ENCODE results near the gene RAB24.

Gene RAB24

DNA sequence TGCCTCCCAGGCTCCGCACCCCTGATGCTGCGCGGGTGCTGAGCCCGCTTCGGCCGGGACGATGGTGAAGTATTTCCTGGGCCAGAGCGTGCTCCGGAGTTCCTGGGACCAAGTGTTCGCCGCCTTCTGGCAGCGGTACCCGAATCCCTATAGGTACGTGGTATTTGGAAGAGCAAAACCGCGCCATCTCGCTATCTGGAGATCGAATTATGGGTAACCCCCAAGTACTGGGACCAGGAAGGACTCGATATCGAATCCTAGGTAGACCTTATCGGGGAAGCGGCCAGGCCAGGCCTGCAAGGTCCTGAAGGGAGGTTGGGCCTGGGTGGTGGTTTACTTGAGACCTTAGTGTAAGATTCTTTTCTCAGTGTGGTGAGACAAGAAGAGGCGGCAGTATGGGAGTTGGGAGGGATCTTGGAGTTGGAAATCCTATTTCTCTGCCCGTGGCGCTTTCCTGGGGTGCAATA lies 439 bp upstream of the RAB24 start:
- TF ChIP-seq TOX (CRISPR knock-in tag; IDR thresholded peaks at IDR 0.05; ENCODE audit: borderline replicate concordance) (no peak), POU6F1 (CRISPR knock-in tag; IDR thresholded peaks at IDR 0.05; ENCODE audit: borderline replicate concordance, low read depth) (no peak), ARNTL (CRISPR knock-in tag; IDR thresholded peaks at IDR 0.05; ENCODE audit: borderline replicate concordance, low read depth) (no peak), GLIS3 (CRISPR knock-in tag; IDR thresholded peaks at IDR 0.05) (no peak), BACH2 (CRISPR knock-in tag; IDR thresholded peaks at IDR 0.05; ENCODE audit: borderline replicate concordance) (no peak), ZFP30 (CRISPR knock-in tag; IDR thresholded peaks at IDR 0.05) (no peak), ZNF565 (CRISPR knock-in tag; conservative IDR thresholded peaks at IDR 0.05; ENCODE audit: low read depth) (no peak), ESRRG (CRISPR knock-in tag; IDR thresholded peaks at IDR 0.05) (no peak), ISL1 (CRISPR knock-in tag; IDR thresholded peaks at IDR 0.05) (no peak), ZC3H10 (CRISPR knock-in tag; IDR thresholded peaks at IDR 0.05) (no peak), RARB (CRISPR knock-in tag; IDR thresholded peaks at IDR 0.05) (no peak), ZNF8 (CRISPR knock-in tag; IDR thresholded peaks at IDR 0.05) (no peak), PPARA (CRISPR knock-in tag; IDR thresholded peaks at IDR 0.05; ENCODE audit: borderline replicate concordance) (no peak), ZNF70 (CRISPR knock-in tag; IDR thresholded peaks at IDR 0.05) (no peak), SNAI2 (CRISPR knock-in tag; IDR thresholded peaks at IDR 0.05) (no peak), ZFP3 (CRISPR knock-in tag; IDR thresholded peaks at IDR 0.05) (no peak), TCF4 (CRISPR knock-in tag; IDR thresholded peaks at IDR 0.05; ENCODE audit: borderline replicate concordance) (no peak), CREB5 (CRISPR knock-in tag; IDR thresholded peaks at IDR 0.05; ENCODE audit: low read depth) (no peak), TSHZ2 (CRISPR knock-in tag; IDR thresholded peaks at IDR 0.05) (no peak)
- TF ChIP-seq, protein P1, sequence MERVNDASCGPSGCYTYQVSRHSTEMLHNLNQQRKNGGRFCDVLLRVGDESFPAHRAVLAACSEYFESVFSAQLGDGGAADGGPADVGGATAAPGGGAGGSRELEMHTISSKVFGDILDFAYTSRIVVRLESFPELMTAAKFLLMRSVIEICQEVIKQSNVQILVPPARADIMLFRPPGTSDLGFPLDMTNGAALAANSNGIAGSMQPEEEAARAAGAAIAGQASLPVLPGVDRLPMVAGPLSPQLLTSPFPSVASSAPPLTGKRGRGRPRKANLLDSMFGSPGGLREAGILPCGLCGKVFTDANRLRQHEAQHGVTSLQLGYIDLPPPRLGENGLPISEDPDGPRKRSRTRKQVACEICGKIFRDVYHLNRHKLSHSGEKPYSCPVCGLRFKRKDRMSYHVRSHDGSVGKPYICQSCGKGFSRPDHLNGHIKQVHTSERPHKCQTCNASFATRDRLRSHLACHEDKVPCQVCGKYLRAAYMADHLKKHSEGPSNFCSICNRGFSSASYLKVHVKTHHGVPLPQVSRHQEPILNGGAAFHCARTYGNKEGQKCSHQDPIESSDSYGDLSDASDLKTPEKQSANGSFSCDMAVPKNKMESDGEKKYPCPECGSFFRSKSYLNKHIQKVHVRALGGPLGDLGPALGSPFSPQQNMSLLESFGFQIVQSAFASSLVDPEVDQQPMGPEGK (CRISPR knock-in tag; IDR thresholded peaks at IDR 0.05; ENCODE audit: borderline replicate concordance): no peak
- ATAC-seq: no peak

- ATAC-seq: peak; percentile 39
- no peak for TF ChIP-seq ZFP30 (CRISPR knock-in tag; IDR thresholded peaks at IDR 0.05)
- no peak for TF ChIP-seq TCF4 (CRISPR knock-in tag; IDR thresholded peaks at IDR 0.05; ENCODE audit: borderline replicate concordance)
- TF ChIP-seq ISL1 (CRISPR knock-in tag; IDR thresholded peaks at IDR 0.05): no peak
- TF ChIP-seq ZNF8 (CRISPR knock-in tag; IDR thresholded peaks at IDR 0.05): no peak
- no peak for TF ChIP-seq TOX (CRISPR knock-in tag; IDR thresholded peaks at IDR 0.05; ENCODE audit: borderline replicate concordance)
- no peak for TF ChIP-seq ARNTL (CRISPR knock-in tag; IDR thresholded peaks at IDR 0.05; ENCODE audit: borderline replicate concordance, low read depth)
- no peak for TF ChIP-seq RARB (CRISPR knock-in tag; IDR thresholded peaks at IDR 0.05)
- TF ChIP-seq ZNF70 (CRISPR knock-in tag; IDR thresholded peaks at IDR 0.05): no peak
- no peak for TF ChIP-seq BACH2 (CRISPR knock-in tag; IDR thresholded peaks at IDR 0.05; ENCODE audit: borderline replicate concordance)
- no peak for TF ChIP-seq GLIS3 (CRISPR knock-in tag; IDR thresholded peaks at IDR 0.05)
Measured at GRCh38 chr5:177302354-177303110, 987 bp downstream of the RAB24 start.

DNA sequence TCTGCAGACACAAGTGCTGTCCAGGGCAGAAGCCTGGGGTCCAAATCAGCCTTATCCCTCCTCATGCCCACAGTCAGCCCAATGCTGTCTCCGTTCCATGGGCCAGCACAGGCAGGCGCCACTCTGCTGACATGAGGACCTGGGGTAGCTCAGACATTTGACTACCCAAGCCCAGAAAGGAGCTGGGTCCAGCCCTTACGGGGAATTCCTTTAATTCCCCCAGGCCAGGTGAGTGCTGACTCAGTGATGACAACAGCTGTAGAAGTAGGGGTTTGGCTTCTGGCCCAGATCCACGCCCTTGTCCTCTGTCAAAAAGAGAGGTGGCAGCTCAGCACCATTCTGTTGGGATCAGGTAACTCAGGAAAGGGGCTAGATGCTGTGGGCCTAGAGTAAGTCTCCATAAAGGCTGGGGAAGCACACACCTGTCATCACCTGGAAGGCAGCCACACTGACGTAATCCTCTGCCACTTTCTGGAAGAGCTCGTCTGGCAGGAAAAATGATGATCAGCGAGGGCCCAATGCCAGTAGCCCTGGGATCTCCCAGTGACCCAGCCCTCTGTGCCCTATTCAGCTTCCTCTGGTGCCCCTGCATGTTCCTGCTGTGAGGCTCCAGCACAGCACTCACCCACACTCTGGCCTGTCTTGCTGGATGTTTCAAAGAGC lies 1.9 kb downstream of the RAB24 start:
- no peak for ATAC-seq
- TF ChIP-seq, protein P1 (CRISPR knock-in tag; IDR thresholded peaks at IDR 0.05; ENCODE audit: borderline replicate concordance): no peak
- no peak for TF ChIP-seq PPARA (CRISPR knock-in tag; IDR thresholded peaks at IDR 0.05; ENCODE audit: borderline replicate concordance)
- no peak for TF ChIP-seq ISL1 (CRISPR knock-in tag; IDR thresholded peaks at IDR 0.05)
- no peak for TF ChIP-seq OSR1 (CRISPR knock-in tag; IDR thresholded peaks at IDR 0.05)
- no peak for TF ChIP-seq POU6F1 (CRISPR knock-in tag; IDR thresholded peaks at IDR 0.05; ENCODE audit: borderline replicate concordance, low read depth)
- no peak for TF ChIP-seq ESRRG (CRISPR knock-in tag; IDR thresholded peaks at IDR 0.05)
- TF ChIP-seq ZC3H10 (CRISPR knock-in tag; IDR thresholded peaks at IDR 0.05): no peak
- TF ChIP-seq GLIS3 (CRISPR knock-in tag; IDR thresholded peaks at IDR 0.05): no peak

Measured in SK-N-SH treated with all-trans-retinoic acid at 6 μM for 48 hours (cell line).